Endothelial cell of umbilical vein (primary cell): ENCODE results near the gene NLRP8. TPM values are rescaled to one million over a fixed set of nuclear protein-coding genes. Genes with fewer than 3 reads are reported as not detected.

Experiments used
- BruUV-seq: library from RNA; stranded (reverse); fragments of 400-500 nt; replicated peaks from 2 replicates; lab custom pipeline; 2021; lab: Mats Ljungman, UMichigan
- CTCF ChIA-PET: fragments of 300-600, 350-600 bp; sonication (Branson Sonifier 250); formaldehyde crosslinking; loops from one replicate; lab custom pipeline; 2021; ENCODE audit warnings: antibody characterized with exemption, inconsistent platforms; lab: Charles Lee
- POLR2A ChIA-PET: fragments of 300-600, 350-600 bp; sonication (Branson Sonifier 250); formaldehyde crosslinking; loops from one replicate; lab custom pipeline; 2021; ENCODE audit warnings: antibody characterized with exemption, inconsistent platforms; lab: Charles Lee
- DNase-seq: peaks from one replicate; pipeline ENCODE4 v3.0.0-alpha.2; 2011; ENCODE audit warnings: low read depth, low spot score
- FAIRE-seq: peaks from 2 replicates; lab custom pipeline; 2011; peaks lifted over from hg19 to GRCh38; lab: Jason Lieb, UNC
- H2AFZ ChIP-seq: 2 replicates; pipeline ENCODE4 v1.6.0; 2012; ENCODE audit warnings: low read depth, low read length, control low read depth, inconsistent platforms
- H3K27ac ChIP-seq: 2 replicates; pipeline ENCODE4 v1.5.1; 2011; ENCODE audit warnings: low read depth, mild to moderate bottlenecking, control low read depth, low read length, moderate library complexity; ENCODE audit not compliant: insufficient read depth
- H3K27me3 ChIP-seq, 2 experiments: 2 replicates each; pipeline versions ENCODE4 v1.6.0 to v1.6.1; 2011; ENCODE audit warnings: low read length in 2 of 2, mixed read lengths in 1 of 2; ENCODE audit not compliant: control insufficient read depth in 2 of 2, insufficient read depth in 2 of 2
- H3K36me3 ChIP-seq, 2 experiments: 2 replicates in 1 of 2; 3 replicates in 1 of 2; pipeline ENCODE4 v1.5.1; 2011; ENCODE audit warnings: low read length in 2 of 2, mild to moderate bottlenecking in 1 of 2, moderate library complexity in 1 of 2; ENCODE audit not compliant: control insufficient read depth in 2 of 2, insufficient read depth in 2 of 2; ENCODE audit errors: extremely low read depth in 1 of 2
- H3K4me1 ChIP-seq: 3 replicates; pipeline ENCODE4 v1.5.1; 2011; ENCODE audit warnings: mild to moderate bottlenecking, low read length; ENCODE audit not compliant: control insufficient read depth, insufficient read depth; ENCODE audit errors: extremely low read depth
- H3K4me2 ChIP-seq: 2 replicates; pipeline ENCODE4 v1.6.1; 2011; ENCODE audit warnings: low read length, control low read depth, mixed read lengths; ENCODE audit not compliant: insufficient read depth
- H3K4me3 ChIP-seq, 3 experiments: fragments of 200-600 bp in 1 of 3; sonication (generic), shearing (Covaris generic) in 1 of 3; replicated peaks in 1 of 3; 2 replicates each; pipeline ENCODE4 v1.5.1; 2011 to 2016; ENCODE audit warnings: control low read depth in 3 of 3, low read length in 3 of 3, mild to moderate bottlenecking in 2 of 3, inconsistent platforms in 1 of 3, low read depth in 1 of 3, moderate library complexity in 1 of 3; ENCODE audit not compliant: insufficient read depth in 1 of 3
- H3K79me2 ChIP-seq: 2 replicates; pipeline ENCODE4 v1.6.0; 2012; ENCODE audit warnings: low read length, inconsistent platforms; ENCODE audit not compliant: control insufficient read depth, insufficient read depth
- H3K9ac ChIP-seq: replicated peaks from 2 replicates; pipeline ENCODE3; 2011; ENCODE audit warnings: low read length, control low read depth; ENCODE audit not compliant: insufficient read depth; ENCODE audit errors: extremely low read depth
- H3K9me1 ChIP-seq: replicated peaks from 3 replicates; pipeline ENCODE4 v1.6.0; 2011; ENCODE audit warnings: mild to moderate bottlenecking, low read length; ENCODE audit not compliant: control insufficient read depth, insufficient read depth; ENCODE audit errors: extremely low read depth
- H3K9me3 ChIP-seq: replicated peaks from 2 replicates; pipeline ENCODE4 v1.5.1; 2012; ENCODE audit warnings: low read length, inconsistent platforms; ENCODE audit not compliant: control insufficient read depth, insufficient read depth
- H4K20me1 ChIP-seq: replicated peaks from 2 replicates; pipeline ENCODE3; 2011; ENCODE audit warnings: mild to moderate bottlenecking, low read length; ENCODE audit not compliant: control insufficient read depth, insufficient read depth; ENCODE audit errors: extremely low read depth
- CTCF ChIP-seq, 2 donors: IDR thresholded peaks; 1 replicate in 1 of 2; 2 replicates in 1 of 2; pipeline ENCODE4 v1.5.1; 2011; ENCODE audit warnings: low read length in 2 of 2, mild to moderate bottlenecking in 2 of 2, moderate library complexity in 2 of 2, control low read depth in 1 of 2, inconsistent platforms in 1 of 2, low read depth in 1 of 2; ENCODE audit not compliant: insufficient read depth in 1 of 2; ENCODE audit errors: extremely low read depth in 1 of 2
- EZH2 ChIP-seq: IDR thresholded peaks from 2 replicates; pipeline ENCODE4 v1.6.1; 2012; ENCODE audit warnings: borderline replicate concordance, low read depth, mild to moderate bottlenecking, moderate library complexity, low read length, inconsistent platforms; ENCODE audit not compliant: severe bottlenecking
- FOS ChIP-seq: IDR thresholded peaks from 2 replicates; pipeline ENCODE4 v1.6.1; 2011; ENCODE audit warnings: mild to moderate bottlenecking, low read length, moderate library complexity, borderline replicate concordance; ENCODE audit not compliant: insufficient read depth
- GATA2 ChIP-seq: IDR thresholded peaks from 2 replicates; pipeline ENCODE4 v1.7.0; 2011; ENCODE audit warnings: low read depth, mild to moderate bottlenecking, moderate library complexity, mixed read lengths, low read length; ENCODE audit not compliant: insufficient read length, insufficient read depth
- JUN ChIP-seq: IDR thresholded peaks from 2 replicates; pipeline ENCODE4 v1.6.1; 2011; ENCODE audit warnings: borderline replicate concordance, low read depth; ENCODE audit not compliant: insufficient read length, insufficient read depth
- MAX ChIP-seq: IDR thresholded peaks from 2 replicates; pipeline ENCODE4 v1.6.1; 2011; ENCODE audit not compliant: insufficient read depth, insufficient read length
- MYC ChIP-seq: IDR thresholded peaks from one replicate; pipeline ENCODE4 v1.6.1; 2011; ENCODE audit warnings: mild to moderate bottlenecking, low read depth, low read length
- POLR2A ChIP-seq: IDR thresholded peaks from 2 replicates; pipeline ENCODE4 v1.6.1; 2012; ENCODE audit warnings: low read depth, mild to moderate bottlenecking, control low read depth, low read length
- POLR2AphosphoS5 ChIP-seq: IDR thresholded peaks from 2 replicates; pipeline ENCODE4 v1.6.1; 2012; ENCODE audit warnings: low read depth, mild to moderate bottlenecking, control low read depth, low read length, moderate library complexity; ENCODE audit not compliant: insufficient read depth
- dilution Hi-C: fragments of 300-500 bp; cut with MboI; formaldehyde crosslinking; loops from one replicate; pipeline ENCODE4 v1.15.0; 2019; ENCODE audit warnings: low sequenced_read_pairs; ENCODE audit not compliant: extremely low pct_ligation_motif_present
- intact Hi-C: fragments of 100-400 bp; cut with micrococcal nuclease; formaldehyde crosslinking; loops from one replicate; pipeline ENCODE4 v1.10.0; 2022
- polyA plus RNA-seq, 4 experiments: library from polyadenylated mRNA; depleted of rRNA in 3 of 4; stranded (reverse) in 3 of 4; unstranded in 1 of 4; fragments of >200 nt; gene quantifications; 2 replicates each; pipeline versions ENCODE4 v1.2.1 to v1.2.3, GENCODE V29; 2011 to 2012; ENCODE audit warnings: missing spikeins in 1 of 4
- total RNA-seq: library from RNA; stranded (reverse); gene quantifications from 2 replicates; pipeline ENCODE4 v1.2.3, GENCODE V29; 2021

NLRP8 gene
- total and polyA plus RNA-seq, 2 donors (not counting 3 experiments of a cell fraction or from before 2014, with no cell fraction given) = not detected

DNA sequence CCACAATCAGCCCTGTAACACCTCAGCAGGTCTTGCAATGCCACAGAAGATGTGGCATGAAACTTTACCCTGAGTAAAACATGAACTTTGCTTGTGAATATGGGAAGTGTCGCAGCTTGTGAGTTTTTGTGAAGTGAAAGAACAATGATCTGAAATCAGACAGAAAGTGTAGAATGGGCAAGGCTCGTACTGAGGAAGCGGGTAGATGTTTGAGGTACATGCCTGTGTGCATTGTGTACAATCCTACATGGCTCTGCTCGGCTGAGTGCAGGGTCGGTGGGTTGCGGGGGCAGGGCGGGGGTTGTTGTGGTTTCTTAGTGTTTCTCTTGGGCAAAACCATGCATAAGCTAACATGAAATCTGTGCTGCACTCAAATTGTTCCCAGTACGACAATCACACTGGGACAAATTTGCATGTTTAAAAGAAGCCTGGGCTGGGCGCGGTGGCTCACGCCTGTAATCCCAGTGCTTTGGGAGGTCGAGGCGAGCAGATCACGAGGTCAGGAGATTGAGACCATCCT is 16.6 kb upstream of the NLRP8 start:
- POLR2A ChIA-PET = interaction anchor here (0.5 kb wide), 1 partner anchor 22 kb away, joined by 9 read pairs; no protein-coding TSS in a partner anchor
- no peaks in the 10 kb centered on the region for H3K79me2 ChIP-seq
- CTCF ChIA-PET = no interaction called here
- no peak overlapping the region for H3K9ac ChIP-seq
- no peak overlapping the region for H3K4me2 ChIP-seq
- DNase-seq (no peak), FAIRE-seq (no peak)
- H3K9me3 ChIP-seq = peaks cover 3% of the 10 kb centered on the region
- no peaks in the 10 kb centered on the region for H3K9me1 ChIP-seq
- no TSS peak for BruUV-seq
- H3K4me1 ChIP-seq = no peaks in the 10 kb centered on the region
- H2AFZ ChIP-seq = no peak overlapping the region
- TF ChIP-seq POLR2AphosphoS5 (no peak), CTCF (IDR thresholded peaks at IDR 0.05; ENCODE audit: extremely low read depth in 1 of 2, insufficient read depth in 1 of 2, low read depth in 1 of 2, low read length in 2 of 2) (no peak), MYC (no peak), MAX (no peak), JUN (no peak), EZH2 (no peak), POLR2A (no peak), FOS (no peak), GATA2 (no peak)
- no peaks in the 10 kb centered on the region for H4K20me1 ChIP-seq
- no peak overlapping the region for H3K4me3 ChIP-seq
- dilution Hi-C loops (no loop called here), intact Hi-C loops (no loop called here)
- H3K36me3 ChIP-seq = no peaks in the 10 kb centered on the region
- no peaks in the 10 kb centered on the region for H3K27me3 ChIP-seq
- no peak overlapping the region for H3K27ac ChIP-seq
